Right lobe of liver (tissue), 4 donors: ENCODE measurements around the gene MFSD1.

ENCODE experiments used
- CTCF ChIP-seq, 4 donors: fragments of 200-600 bp in 3 of 4; fragments of 450-650 bp in 1 of 4; IDR thresholded peaks; one replicate each; pipeline versions ENCODE4 v1.5.1 to v1.8.0; 2016 to 2022; ENCODE audit warnings: antibody characterized with exemption in 4 of 4, mild to moderate bottlenecking in 2 of 4
- POLR2A ChIP-seq: fragments of 450-650 bp; IDR thresholded peaks from one replicate; pipeline ENCODE4 v1.6.1; 2017; ENCODE audit warnings: antibody characterized with exemption, mild to moderate bottlenecking
- donor health status: DM: no; HTN: no; CAD: no.
- donor health status: DM: no; HTN: no; CAD: no.
- donor health status: DM: no; HTN: yes; CAD: no.

DNA sequence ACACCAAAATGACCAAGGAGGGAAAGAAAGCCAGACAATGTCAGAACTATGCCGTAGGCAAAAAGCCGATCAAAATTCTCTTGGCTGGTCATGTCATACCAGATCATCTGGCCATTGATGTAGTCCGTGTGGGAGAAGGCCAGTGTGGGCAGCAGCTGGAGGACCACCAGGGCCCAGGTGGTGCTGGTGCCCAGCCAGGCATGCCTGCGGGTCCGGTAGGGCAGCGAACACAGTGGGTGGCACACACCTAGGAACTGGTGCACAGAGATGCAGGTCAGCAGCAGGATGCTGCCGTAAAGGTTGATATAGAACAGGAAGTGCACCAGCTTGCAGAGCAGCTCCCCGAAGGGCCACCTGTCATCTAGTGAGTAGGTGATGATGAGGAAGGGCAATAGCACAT, 39.5 kb downstream of the MFSD1 start:
- TF ChIP-seq CTCF (IDR thresholded peaks at IDR 0.05): no peak
- TF ChIP-seq POLR2A: no peak
